Astrocyte of the spinal cord (primary cell): Measurements from ENCODE around the gene PCDHB3.
"Not testable (repeated sequence)": the region's sequence is repeated elsewhere in the genome, so short reads cannot be mapped to it uniquely, and the experiment has no call there.

Source experiments
- DNase-seq: peaks from one replicate; pipeline ENCODE4 v3.0.0; 2011; ENCODE audit warnings: low read depth, low spot score
- H3K4me3 ChIP-seq: 2 replicates; pipeline ENCODE4 v1.5.1; 2011; ENCODE audit warnings: low read depth, mild to moderate bottlenecking, low read length, moderate library complexity
- in situ Hi-C: cut with HindIII; loops from 2 replicates; pipeline ENCODE4 v1.10.0; 2017; ENCODE audit warnings: low sequenced_read_pairs
- TF ChIP-seq, protein P1 (sequence below): IDR thresholded peaks from 2 replicates; pipeline ENCODE4 v1.5.1; 2012; ENCODE audit warnings: low read depth, mild to moderate bottlenecking, low read length, inconsistent platforms

Gene PCDHB3

GRCh38 chr5:141149812-141150211 is 49.5 kb downstream of the PCDHB3 start, which contains the start of gene PCDHB6:
TSS of gene PCDHB6 (plus strand) at chr5:141150057. CDS start at chr5:141150258, 201 bp downstream.
- in situ Hi-C loops: no loop called here
- TF ChIP-seq, protein P1, sequence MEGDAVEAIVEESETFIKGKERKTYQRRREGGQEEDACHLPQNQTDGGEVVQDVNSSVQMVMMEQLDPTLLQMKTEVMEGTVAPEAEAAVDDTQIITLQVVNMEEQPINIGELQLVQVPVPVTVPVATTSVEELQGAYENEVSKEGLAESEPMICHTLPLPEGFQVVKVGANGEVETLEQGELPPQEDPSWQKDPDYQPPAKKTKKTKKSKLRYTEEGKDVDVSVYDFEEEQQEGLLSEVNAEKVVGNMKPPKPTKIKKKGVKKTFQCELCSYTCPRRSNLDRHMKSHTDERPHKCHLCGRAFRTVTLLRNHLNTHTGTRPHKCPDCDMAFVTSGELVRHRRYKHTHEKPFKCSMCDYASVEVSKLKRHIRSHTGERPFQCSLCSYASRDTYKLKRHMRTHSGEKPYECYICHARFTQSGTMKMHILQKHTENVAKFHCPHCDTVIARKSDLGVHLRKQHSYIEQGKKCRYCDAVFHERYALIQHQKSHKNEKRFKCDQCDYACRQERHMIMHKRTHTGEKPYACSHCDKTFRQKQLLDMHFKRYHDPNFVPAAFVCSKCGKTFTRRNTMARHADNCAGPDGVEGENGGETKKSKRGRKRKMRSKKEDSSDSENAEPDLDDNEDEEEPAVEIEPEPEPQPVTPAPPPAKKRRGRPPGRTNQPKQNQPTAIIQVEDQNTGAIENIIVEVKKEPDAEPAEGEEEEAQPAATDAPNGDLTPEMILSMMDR: no peak
- no peak within 1 kb of the TSS for H3K4me3 ChIP-seq
- no peak for DNase-seq

DNA sequence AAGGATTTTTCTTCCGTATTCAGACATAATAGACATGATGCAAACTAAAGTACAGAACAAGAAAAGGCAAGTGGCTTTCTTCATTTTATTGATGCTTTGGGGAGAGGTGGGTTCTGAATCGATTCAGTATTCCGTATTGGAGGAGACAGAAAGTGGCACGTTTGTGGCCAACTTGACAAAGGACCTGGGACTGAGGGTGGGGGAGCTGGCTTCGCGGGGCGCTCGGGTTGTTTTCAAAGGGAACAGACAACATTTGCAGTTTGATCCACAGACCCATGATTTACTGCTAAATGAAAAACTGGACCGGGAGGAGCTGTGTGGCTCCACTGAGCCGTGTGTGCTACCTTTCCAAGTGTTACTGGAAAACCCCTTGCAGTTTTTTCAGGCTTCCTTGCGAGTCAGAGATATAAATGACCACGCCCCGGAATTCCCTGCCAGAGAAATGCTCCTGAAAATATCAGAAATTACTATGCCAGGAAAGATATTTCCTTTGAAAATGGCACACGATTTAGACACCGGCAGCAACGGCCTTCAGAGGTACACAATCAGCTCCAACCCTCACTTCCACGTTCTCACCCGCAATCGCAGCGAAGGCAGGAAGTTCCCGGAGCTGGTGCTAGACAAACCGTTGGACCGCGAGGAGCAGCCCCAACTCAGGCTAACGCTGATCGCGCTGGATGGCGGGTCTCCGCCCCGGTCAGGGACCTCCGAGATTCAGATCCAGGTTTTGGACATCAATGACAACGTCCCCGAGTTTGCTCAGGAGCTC is 50.1 kb downstream of the PCDHB3 start:
- TF ChIP-seq, protein P1: no peak
- in situ Hi-C loops: no loop called here
- no peak overlapping the region for H3K4me3 ChIP-seq
- DNase-seq: no peak

DNA sequence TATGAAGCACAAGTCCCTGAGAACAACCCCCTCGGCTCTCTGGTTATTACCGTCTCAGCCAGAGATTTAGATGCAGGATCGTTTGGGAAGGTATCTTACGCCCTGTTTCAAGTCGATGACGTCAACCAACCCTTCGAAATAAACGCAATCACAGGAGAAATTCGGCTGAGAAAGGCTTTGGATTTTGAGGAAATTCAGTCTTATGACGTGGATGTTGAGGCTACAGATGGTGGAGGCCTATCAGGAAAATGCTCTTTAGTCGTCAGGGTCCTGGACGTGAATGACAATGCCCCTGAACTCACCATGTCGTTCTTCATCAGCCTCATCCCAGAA is 50.7 kb downstream of the PCDHB3 start:
- no peak for DNase-seq
- in situ Hi-C loops: no loop called here
- TF ChIP-seq, protein P1: no peak
- H3K4me3 ChIP-seq: no peak overlapping the region

- DNase-seq, in situ Hi-C loops, H3K4me3 ChIP-seq: not testable (repeated sequence)
Observed at GRCh38 chr5:141151632-141152031, 51.4 kb downstream of the PCDHB3 start.

GRCh38 chr5:141152096-141152495 is 51.8 kb downstream of the PCDHB3 start:
- H3K4me3 ChIP-seq, in situ Hi-C loops, DNase-seq: not testable (repeated sequence)
